ES-I3 (cell line): ENCODE data around the gene GUCY2C.

Experiments used
- H3K36me3 ChIP-seq: 2 replicates; pipeline ENCODE4 v1.6.1; 2013; ENCODE audit warnings: mild to moderate bottlenecking, low read length, control low read depth, moderate library complexity; ENCODE audit not compliant: insufficient read depth
- H3K4me1 ChIP-seq: 2 replicates; pipeline ENCODE4 v1.6.1; 2013; ENCODE audit warnings: mild to moderate bottlenecking, control low read depth, low read length; ENCODE audit not compliant: insufficient read depth
- H3K9ac ChIP-seq: 2 replicates; pipeline ENCODE4 v1.6.1; 2013; ENCODE audit warnings: low read depth, mild to moderate bottlenecking, low read length, moderate library complexity
- H3K9me3 ChIP-seq: 2 replicates; pipeline ENCODE4 v1.6.1; 2013; ENCODE audit warnings: mild to moderate bottlenecking, low read length, moderate library complexity; ENCODE audit not compliant: control insufficient read depth, insufficient read depth

GUCY2C gene

DNA sequence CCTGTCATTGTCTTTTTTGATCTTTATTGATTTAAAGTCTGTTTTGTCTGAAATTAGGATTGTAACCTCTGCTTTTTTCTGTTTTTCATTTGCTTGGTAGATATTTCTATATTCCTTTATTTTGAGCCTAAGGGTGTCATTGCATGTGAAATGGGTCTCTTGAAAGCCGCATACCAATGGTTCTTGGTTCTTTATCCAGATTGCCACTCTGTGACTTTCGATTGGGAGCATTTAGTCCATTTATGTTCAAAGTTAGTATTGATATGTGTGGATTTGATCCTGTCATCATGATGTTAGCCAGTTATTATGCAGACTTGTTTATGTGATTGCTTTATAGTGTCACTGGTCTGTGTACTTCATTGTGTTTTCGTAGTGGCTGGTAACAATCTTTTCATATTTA, 98.9 kb downstream of the GUCY2C start:
- no peaks in the 10 kb centered on the region for H3K36me3 ChIP-seq
- H3K4me1 ChIP-seq: no peaks in the 10 kb centered on the region
- H3K9me3 ChIP-seq: no peaks in the 10 kb centered on the region

DNA sequence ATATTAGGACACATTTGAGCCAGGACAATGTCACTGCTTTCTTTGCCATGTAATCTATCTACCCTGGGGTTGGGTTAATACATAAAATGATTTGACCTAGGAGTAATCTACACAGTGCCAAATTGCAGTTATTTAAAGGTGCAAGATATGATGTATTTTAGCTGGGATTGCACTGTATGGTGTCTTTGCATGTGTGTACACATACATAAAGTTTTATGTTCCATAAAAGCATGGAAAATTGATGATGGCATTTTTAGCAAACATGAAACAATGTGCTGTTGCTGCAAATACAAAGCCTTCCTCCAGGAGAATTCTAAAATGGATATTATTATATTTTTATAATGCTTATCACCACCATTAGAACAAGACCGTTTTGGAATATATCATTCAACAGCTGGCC, 104.7 kb downstream of the GUCY2C start:
- no peaks in the 10 kb centered on the region for H3K36me3 ChIP-seq
- H3K4me1 ChIP-seq: no peaks in the 10 kb centered on the region
- no peaks in the 10 kb centered on the region for H3K9me3 ChIP-seq
- no peak overlapping the region for H3K9ac ChIP-seq

More for the DNA sequence above, 98.9 kb downstream of the GUCY2C start:
- H3K9ac ChIP-seq: no peak overlapping the region

DNA sequence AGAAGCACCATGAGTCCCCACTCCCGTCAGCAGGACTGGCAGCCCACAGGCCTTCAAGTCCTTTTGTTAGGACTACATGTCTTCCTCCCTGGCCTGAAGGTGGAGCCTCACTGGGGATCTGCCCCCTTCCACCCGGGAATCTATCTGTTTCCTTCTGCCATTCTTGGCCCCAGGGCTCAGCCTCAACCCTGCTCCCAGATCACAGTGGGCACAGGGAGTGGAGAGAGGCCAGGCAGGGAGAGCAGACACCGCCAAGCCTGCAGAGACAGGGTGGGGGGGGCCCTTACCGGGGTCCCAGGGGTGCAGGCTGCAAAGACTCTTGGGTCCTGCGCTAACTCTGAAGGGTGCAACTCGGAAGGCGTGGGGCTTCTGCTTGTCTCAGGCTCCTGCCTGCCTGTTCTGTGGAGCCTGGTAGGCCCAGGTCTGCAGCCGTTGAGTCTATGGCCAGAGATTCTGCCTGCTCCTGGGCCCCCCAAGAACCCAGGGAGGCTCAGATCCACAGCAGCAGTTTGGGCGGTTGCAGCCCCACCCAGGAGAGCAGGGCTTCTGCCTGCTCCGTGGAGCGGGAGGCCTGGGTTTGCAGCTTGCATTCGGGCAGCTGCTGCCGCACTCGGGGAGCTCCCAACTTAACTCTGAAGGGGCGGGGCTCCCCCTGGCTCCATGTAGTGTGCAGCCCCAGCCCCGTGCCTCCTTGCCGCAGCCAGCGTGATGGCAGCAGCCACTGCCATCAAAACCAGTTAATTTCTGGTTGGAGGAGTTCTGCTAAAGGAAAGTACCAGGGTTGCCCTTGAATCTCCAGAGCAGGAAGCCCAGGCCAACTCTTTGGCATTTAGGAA, 107.0 kb downstream of the GUCY2C start:
- no peaks in the 10 kb centered on the region for H3K4me1 ChIP-seq
- no peaks in the 10 kb centered on the region for H3K36me3 ChIP-seq
- H3K9ac ChIP-seq: no peak overlapping the region
- no peaks in the 10 kb centered on the region for H3K9me3 ChIP-seq

DNA sequence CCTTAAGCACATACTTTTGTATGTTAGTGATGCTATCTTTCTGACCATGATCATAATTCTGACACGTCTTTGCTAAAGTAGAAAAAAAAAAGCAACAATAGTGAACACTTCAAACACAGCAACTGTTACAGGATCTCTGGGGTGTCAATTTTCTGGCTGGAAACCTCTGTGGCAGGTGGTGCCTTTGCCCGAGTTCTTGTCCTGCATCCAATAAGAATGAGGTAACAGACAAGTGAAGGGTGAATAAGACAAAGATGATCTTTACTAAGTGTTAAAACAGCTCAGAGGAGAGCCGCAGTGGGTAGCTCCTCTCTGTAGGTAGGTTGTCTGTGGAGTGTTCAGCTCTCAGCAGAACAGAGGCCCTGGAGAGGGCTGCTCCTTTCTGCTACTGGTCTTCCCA, 107.8 kb downstream of the GUCY2C start:
- Histone ChIP-seq H3K36me3 (no peaks in the 10 kb centered on the region), H3K9me3 (no peaks in the 10 kb centered on the region), H3K4me1 (no peaks in the 10 kb centered on the region), H3K9ac (no peak overlapping the region)

DNA sequence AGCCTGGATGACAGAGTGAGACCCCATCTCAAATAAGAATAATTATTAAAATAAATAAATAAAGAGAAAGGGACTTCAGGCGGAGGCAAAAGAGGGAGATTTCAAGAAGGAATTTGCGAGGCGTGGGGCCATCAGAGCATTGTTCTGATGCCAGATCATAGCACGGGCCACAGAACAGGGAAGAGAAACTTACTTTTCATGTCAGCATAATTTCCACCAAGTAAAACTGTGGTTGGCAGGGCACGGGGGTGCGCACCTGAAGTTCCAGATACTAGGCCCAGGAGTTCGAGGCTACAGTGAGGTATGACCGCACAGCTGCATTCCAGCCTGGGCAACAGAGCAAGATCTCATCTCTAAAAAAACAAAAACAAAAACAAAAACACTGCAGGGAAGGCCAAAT, 117.8 kb downstream of the GUCY2C start:
- Histone ChIP-seq H3K9me3 (no peaks in the 10 kb centered on the region), H3K9ac (no peak overlapping the region), H3K4me1 (no peaks in the 10 kb centered on the region), H3K36me3 (no peaks in the 10 kb centered on the region)

GRCh38 chr12:14577344-14577743, 119.1 kb downstream of the GUCY2C start:
- no peaks in the 10 kb centered on the region for H3K9me3 ChIP-seq
- H3K36me3 ChIP-seq: no peaks in the 10 kb centered on the region
- H3K4me1 ChIP-seq: no peaks in the 10 kb centered on the region
- H3K9ac ChIP-seq: no peak overlapping the region

- H3K36me3 ChIP-seq: no peaks in the 10 kb centered on the region
- H3K9me3 ChIP-seq: no peaks in the 10 kb centered on the region
- H3K9ac ChIP-seq: no peak overlapping the region
- no peaks in the 10 kb centered on the region for H3K4me1 ChIP-seq
These were observed 119.5 kb downstream of the GUCY2C start for GRCh38 chr12:14576896-14577295.

GRCh38 chr12:14575585-14575984, 120.8 kb downstream of the GUCY2C start:
- Histone ChIP-seq H3K9ac (no peak overlapping the region), H3K9me3 (no peaks in the 10 kb centered on the region), H3K4me1 (no peaks in the 10 kb centered on the region), H3K36me3 (no peaks in the 10 kb centered on the region)

- H3K4me1 ChIP-seq: 0 out of 2 replicates have a peak, but pooled peaks cover 4% of the 10 kb centered on the region
- H3K9me3 ChIP-seq: no peaks in the 10 kb centered on the region
- H3K36me3 ChIP-seq: no peaks in the 10 kb centered on the region
- H3K9ac ChIP-seq: no peak overlapping the region
These were observed 123.3 kb downstream of the GUCY2C start for GRCh38 chr12:14573118-14573517.

DNA sequence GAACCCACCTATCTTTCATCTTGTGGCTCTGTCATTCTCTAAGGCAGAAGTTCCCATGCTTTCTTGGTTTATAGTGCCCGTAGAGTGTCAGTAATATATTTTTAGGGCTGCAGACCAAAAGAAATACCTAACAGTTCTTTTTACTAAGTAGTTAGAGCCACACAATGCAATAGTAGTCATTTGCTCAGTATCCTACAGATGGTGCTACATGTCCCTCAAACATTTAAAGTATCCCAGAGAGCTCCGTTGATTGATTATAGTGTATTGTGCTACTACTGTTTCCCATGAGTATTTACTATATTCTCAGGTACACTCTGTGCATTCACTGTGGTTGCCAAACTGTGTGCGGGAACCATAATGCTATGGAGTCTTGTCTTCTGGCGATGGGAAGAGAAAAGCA, 124.0 kb downstream of the GUCY2C start:
- Histone ChIP-seq H3K36me3 (no peaks in the 10 kb centered on the region), H3K4me1 (0 out of 2 replicates have a peak, but pooled peaks cover 4% of the 10 kb centered on the region), H3K9me3 (no peaks in the 10 kb centered on the region), H3K9ac (no peak overlapping the region)

- Histone ChIP-seq H3K4me1 (0 out of 2 replicates have a peak, but pooled peaks cover 4% of the 10 kb centered on the region), H3K36me3 (no peaks in the 10 kb centered on the region), H3K9ac (no peak overlapping the region), H3K9me3 (no peaks in the 10 kb centered on the region)
These were observed 124.6 kb downstream of the GUCY2C start for GRCh38 chr12:14571779-14572178.

DNA sequence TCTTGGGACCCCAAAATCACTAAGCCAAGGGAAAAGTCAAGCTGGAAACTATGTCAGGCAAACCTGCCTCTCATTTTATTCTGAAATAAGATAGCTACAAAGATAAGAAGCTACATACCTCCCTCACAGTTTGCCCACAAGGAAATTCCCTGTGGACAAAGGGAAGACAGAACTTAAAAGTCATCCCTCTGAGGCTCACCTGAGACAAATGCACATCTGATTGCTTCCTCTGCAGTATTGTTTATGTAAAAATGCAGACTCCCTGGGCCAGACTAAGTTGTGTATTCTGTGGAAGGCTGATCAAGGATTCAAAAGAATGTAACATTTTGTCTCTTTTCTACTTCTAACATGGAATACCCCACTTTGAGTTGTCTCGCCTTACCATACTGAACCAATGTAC, 126.2 kb downstream of the GUCY2C start:
- Histone ChIP-seq H3K4me1 (0 out of 2 replicates have a peak, but pooled peaks cover 4% of the 10 kb centered on the region), H3K9me3 (no peaks in the 10 kb centered on the region), H3K36me3 (no peaks in the 10 kb centered on the region), H3K9ac (no peak overlapping the region)

DNA sequence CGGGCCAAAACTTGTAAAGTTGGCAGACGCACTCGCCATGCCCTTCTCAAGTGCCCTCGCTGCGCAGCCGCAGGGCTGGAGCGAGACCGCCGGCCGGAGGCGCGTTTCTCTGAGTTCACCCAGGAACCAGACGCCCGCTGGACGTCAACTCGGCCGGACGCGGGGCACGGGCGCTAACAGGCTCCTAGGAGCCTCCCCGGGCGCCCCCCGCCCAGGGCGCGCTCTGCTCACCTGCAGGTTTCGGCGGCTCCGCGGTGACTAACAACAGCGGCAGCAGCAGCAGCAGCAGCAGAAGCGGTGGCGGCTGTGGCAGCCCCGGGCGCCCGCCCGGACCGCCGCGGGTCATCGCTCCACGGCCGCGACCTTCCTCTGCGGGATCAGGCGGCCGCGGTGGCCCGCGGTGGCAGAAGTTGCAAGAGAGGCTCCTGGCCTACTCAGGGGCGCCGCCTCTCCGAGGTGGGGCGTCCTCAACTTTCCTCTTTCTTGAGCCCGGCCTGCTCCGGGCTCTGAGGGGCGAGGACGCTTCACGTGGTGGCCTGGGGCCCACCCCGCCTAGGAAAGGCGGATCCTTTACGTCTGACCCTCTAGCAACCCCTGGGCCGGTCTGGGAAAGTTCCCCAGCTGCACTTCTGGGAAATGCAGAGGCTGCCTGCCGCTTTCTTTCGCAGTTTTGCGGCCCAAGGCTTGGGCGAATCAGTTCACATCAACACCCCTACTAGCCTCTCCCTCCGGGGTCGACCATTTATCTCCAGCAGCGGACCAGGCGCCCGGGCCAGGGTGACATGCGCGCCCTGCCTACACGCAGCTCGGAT, 128.8 kb downstream of the GUCY2C start, which contains the start of gene PLBD1:
PLBD1 (minus strand) TSS at position 533 of the 812 bp plus-strand sequence; CDS start at position 346, 187 bp downstream.
- H3K9me3 ChIP-seq: no peaks in the 10 kb centered on the region
- H3K36me3 ChIP-seq: no peaks in the 10 kb centered on the region
- H3K4me1 ChIP-seq: 0 out of 2 replicates have a peak, but pooled peaks cover 4% of the 10 kb centered on the region
- peak within 1 kb of the TSS; percentile 63 for H3K9ac ChIP-seq

DNA sequence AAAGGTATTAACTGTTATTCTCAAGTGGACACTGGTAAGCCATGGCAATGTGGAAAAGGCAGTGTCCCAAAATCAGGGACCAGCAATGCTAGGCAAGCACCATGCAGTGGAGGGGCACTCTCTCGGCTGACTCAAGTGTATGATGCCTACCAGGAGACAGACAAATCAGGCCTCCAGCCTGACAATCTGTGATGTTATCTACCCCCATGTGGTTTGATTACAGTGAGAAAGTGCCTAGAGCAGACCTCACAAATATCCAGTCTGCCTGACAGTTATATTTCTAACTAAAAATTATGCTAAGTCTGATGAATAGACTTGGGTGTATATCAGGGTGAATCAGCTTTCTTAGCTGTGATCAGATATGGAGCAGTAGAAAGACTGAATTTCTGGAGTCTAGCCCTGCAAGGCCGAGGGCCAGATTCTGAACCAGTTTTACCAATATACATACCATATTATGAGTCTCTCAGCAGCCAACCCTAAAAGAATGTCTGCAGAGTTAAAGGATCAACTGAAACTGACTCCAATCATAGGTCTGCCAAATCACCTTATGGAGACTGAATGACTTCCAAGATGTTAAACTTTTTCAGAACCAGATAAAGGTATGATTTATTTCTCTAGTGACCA, 132.0 kb downstream of the GUCY2C start:
- no peaks in the 10 kb centered on the region for H3K9me3 ChIP-seq
- no peaks in the 10 kb centered on the region for H3K4me1 ChIP-seq
- no peak overlapping the region for H3K9ac ChIP-seq
- no peaks in the 10 kb centered on the region for H3K36me3 ChIP-seq
